C4-2B (cell line): Measurements from ENCODE around the gene TNRC18.

Experiments used
- CTCF ChIP-seq: fragments of 450-650 bp; conservative IDR thresholded peaks from 2 replicates; pipeline ENCODE4 v1.5.1; 2017; ENCODE audit warnings: mild to moderate bottlenecking
- ZFX ChIP-seq: fragments of 450-650 bp; IDR thresholded peaks from 2 replicates; pipeline ENCODE4 v1.6.1; 2017

GRCh38 chr7:5452937-5453540 lies 29.4 kb upstream of the TNRC18 start:
- TF ChIP-seq ZFX, result no peak
- TF ChIP-seq CTCF, result no peak
